ENCODE results near the gene TASP1. TPM values are rescaled to one million over a fixed set of nuclear protein-coding genes. Genes with fewer than 3 reads are reported as not detected.

The TASP1 gene
- total RNA-seq, 4 donors from 2014 or later, result 14.3 to 17.1 (median 15.6) TPM

DNA sequence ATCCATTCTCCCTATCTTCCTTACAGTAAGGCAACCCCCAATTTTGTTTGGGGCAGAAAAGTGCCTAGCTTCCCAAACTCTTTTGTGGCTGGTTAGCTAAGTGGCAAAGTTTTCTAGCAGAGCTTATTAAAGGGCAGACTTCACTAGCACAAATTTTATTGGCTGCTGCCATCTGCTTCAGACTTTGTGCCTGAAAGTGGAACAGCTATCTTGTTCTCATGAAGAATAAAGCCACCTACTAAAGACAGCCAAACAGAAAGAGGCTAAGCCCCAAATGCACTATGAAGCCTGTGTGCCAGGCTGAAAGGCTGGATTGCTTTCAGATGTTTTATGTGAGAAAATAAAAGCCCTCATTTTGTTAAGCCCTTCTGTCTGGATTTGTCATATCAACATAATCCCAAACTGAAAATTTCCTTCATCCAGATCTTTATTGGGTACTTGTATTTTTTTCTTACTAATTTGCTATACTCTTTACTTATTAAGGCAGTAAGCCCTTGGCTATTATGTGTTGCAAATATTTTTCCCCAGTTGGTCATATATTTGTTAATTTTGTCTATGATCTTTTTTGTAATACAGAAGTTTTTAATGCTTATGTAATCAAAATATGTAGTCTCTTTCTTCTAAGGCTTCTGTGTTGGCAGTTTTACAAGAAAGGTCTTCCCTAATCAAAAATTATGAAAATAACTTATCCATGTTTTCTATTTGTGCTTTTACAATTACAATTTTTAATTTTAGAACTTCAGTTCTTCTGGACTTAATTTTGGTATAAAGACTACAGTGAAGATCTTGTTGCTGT, 191.1 kb downstream of the TASP1 start:
- Histone ChIP-seq H3K27me3 (no peaks in the 10 kb centered on the region), H3K36me3 (peaks cover 0 to 8% (median 0%) of the 10 kb centered on the region in 3 donors), H3K4me3 (no peak overlapping the region), H3K4me1 (peaks cover 0 to 6% (median 0%) of the 10 kb centered on the region in 4 donors), H3K27ac (no peak overlapping the region), H3K9me3 (no peaks in the 10 kb centered on the region)
- TF ChIP-seq EP300 (IDR thresholded peaks at IDR 0.05), result no peak
- no peak for TF ChIP-seq POLR2A (IDR thresholded peaks at IDR 0.05)
- TF ChIP-seq, protein P1, sequence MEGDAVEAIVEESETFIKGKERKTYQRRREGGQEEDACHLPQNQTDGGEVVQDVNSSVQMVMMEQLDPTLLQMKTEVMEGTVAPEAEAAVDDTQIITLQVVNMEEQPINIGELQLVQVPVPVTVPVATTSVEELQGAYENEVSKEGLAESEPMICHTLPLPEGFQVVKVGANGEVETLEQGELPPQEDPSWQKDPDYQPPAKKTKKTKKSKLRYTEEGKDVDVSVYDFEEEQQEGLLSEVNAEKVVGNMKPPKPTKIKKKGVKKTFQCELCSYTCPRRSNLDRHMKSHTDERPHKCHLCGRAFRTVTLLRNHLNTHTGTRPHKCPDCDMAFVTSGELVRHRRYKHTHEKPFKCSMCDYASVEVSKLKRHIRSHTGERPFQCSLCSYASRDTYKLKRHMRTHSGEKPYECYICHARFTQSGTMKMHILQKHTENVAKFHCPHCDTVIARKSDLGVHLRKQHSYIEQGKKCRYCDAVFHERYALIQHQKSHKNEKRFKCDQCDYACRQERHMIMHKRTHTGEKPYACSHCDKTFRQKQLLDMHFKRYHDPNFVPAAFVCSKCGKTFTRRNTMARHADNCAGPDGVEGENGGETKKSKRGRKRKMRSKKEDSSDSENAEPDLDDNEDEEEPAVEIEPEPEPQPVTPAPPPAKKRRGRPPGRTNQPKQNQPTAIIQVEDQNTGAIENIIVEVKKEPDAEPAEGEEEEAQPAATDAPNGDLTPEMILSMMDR (IDR thresholded peaks at IDR 0.05), result no peak
- DNase-seq (ENCODE audit: low spot score in 2 of 2), result no peak

DNA sequence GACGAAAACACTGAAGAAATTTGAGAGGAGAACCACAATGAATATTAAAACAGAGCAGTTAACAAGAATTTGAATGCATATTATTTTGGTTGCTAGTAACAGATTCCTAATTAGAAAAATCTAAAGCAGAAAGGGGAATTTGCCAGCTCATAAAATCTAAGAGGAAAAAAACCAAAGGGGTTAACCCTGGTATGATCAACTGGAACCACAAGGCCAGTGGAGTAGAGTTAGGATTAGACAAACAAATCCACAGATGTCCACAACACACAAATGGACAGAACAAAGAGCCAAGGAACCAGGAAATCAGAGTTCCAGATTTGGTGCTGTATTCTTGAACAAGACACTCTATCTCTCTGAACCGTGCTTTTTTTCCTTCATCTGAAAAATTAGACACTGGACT, 195.0 kb downstream of the TASP1 start:
- peaks cover 0 to 6% (median 0%) of the 10 kb centered on the region in 4 donors for H3K4me1 ChIP-seq
- TF ChIP-seq, protein P1 (IDR thresholded peaks at IDR 0.05), result no peak
- TF ChIP-seq POLR2A (IDR thresholded peaks at IDR 0.05), result no peak
- TF ChIP-seq EP300 (IDR thresholded peaks at IDR 0.05), result no peak
- no peaks in the 10 kb centered on the region for H3K36me3 ChIP-seq
- no peak overlapping the region for H3K4me3 ChIP-seq
- peaks cover 0 to 19% (median 3%) of the 10 kb centered on the region in 4 donors for H3K9me3 ChIP-seq
- no peak overlapping the region for H3K27ac ChIP-seq
- DNase-seq (ENCODE audit: low spot score in 2 of 2), result no peak
- no peaks in the 10 kb centered on the region for H3K27me3 ChIP-seq
- 83 to 88% methylated on average over 2 of the region's 2 CpGs for WGBS, 2 donors

DNA sequence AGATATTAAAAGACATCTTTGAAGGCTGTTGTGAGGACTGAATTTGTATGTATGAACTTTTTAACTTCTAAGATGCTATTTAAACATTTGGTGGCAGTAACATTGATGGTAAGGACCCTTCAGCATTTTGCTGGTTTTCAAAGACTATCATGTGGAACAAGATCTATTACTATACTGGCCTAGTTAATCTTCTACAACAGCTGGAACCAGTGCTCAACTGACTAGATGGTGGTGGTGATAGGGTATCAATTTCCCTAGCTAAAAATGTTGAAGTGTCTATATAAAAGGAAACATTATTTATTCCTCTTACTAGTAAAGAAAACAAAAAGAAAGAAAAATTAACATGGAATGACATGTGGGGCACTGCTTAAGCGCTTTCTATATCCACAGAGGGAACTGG, 195.7 kb downstream of the TASP1 start:
- DNase-seq (ENCODE audit: low spot score in 2 of 2), result no peak
- TF ChIP-seq, protein P1 (IDR thresholded peaks at IDR 0.05), result no peak
- TF ChIP-seq POLR2A (IDR thresholded peaks at IDR 0.05), result no peak
- no peak for TF ChIP-seq EP300 (IDR thresholded peaks at IDR 0.05)
- 98% methylated on average over 1 of the region's 1 CpG for WGBS, 2 donors

DNA sequence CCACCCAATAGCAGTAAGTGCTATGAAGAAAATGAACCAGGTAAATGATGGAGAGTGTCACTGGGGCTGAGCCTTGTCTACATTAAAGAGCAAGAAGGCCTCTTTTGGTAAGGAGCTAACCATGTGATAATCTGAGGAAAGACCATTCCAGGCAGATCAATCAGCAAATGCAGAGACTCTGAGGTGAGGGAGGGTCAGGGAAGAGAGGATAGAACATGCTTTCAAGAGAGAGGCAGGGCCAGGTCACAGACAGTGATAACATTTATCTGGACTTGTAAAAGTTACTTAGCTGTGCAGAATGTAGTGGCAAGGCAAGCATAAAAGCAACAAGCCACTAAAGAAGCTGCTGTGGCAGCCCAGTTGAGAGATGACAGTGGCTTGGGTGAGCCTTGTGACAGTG, 197.3 kb downstream of the TASP1 start:
- H3K4me1 ChIP-seq, result no peaks in the 10 kb centered on the region
- H3K27me3 ChIP-seq, result no peaks in the 10 kb centered on the region
- no peak for DNase-seq (ENCODE audit: low spot score in 2 of 2)
- H3K4me3 ChIP-seq, result no peak overlapping the region
- no peaks in the 10 kb centered on the region for H3K36me3 ChIP-seq
- H3K27ac ChIP-seq, result no peak overlapping the region
- TF ChIP-seq POLR2A (IDR thresholded peaks at IDR 0.05) (no peak), EP300 (IDR thresholded peaks at IDR 0.05) (no peak)
- TF ChIP-seq, protein P1 (IDR thresholded peaks at IDR 0.05), result no peak
- peaks cover 0 to 19% (median 3%) of the 10 kb centered on the region in 4 donors for H3K9me3 ChIP-seq

More for the DNA sequence above, 195.7 kb downstream of the TASP1 start:
- no peaks in the 10 kb centered on the region for H3K36me3 ChIP-seq
- H3K27me3 ChIP-seq, result no peaks in the 10 kb centered on the region
- peaks cover 0 to 19% (median 3%) of the 10 kb centered on the region in 4 donors for H3K9me3 ChIP-seq
- no peak overlapping the region for H3K27ac ChIP-seq
- no peak overlapping the region for H3K4me3 ChIP-seq
- peaks cover 0 to 6% (median 0%) of the 10 kb centered on the region in 4 donors for H3K4me1 ChIP-seq

- Histone ChIP-seq H3K27me3 (no peaks in the 10 kb centered on the region), H3K4me3 (no peak overlapping the region), H3K9me3 (peaks cover 0 to 19% (median 3%) of the 10 kb centered on the region in 4 donors), H3K27ac (no peak overlapping the region), H3K4me1 (no peaks in the 10 kb centered on the region), H3K36me3 (peaks cover 0 to 16% (median 3%) of the 10 kb centered on the region in 3 donors)
- WGBS, 2 donors, result 87 to 96% methylated on average over 7 of the region's 7 CpGs
- DNase-seq (ENCODE audit: low spot score in 2 of 2), result no peak
- TF ChIP-seq POLR2A (IDR thresholded peaks at IDR 0.05), result no peak
- no peak for TF ChIP-seq EP300 (IDR thresholded peaks at IDR 0.05)
- TF ChIP-seq, protein P1 (IDR thresholded peaks at IDR 0.05), result no peak
Observed at GRCh38 chr20:13436530-13436929, 202.2 kb downstream of the TASP1 start.

Data from tibial nerve (tissue), 4 donors.